HG03196 (cell line): ENCODE results near the gene THOC1.
A peak's percentile ranks its signal among the peaks of the same experiment; 100 is the strongest.
"Not testable (repeated sequence)": the region's sequence is repeated elsewhere in the genome, so short reads cannot be mapped to it uniquely, and the experiment has no call there.

Experiments
- ATAC-seq: cut with Tn5 transposase; IDR thresholded peaks from one replicate; pipeline ENCODE4 v1.9.1; 2021; ENCODE audit not compliant: unreplicated experiment

Gene THOC1, protein sequence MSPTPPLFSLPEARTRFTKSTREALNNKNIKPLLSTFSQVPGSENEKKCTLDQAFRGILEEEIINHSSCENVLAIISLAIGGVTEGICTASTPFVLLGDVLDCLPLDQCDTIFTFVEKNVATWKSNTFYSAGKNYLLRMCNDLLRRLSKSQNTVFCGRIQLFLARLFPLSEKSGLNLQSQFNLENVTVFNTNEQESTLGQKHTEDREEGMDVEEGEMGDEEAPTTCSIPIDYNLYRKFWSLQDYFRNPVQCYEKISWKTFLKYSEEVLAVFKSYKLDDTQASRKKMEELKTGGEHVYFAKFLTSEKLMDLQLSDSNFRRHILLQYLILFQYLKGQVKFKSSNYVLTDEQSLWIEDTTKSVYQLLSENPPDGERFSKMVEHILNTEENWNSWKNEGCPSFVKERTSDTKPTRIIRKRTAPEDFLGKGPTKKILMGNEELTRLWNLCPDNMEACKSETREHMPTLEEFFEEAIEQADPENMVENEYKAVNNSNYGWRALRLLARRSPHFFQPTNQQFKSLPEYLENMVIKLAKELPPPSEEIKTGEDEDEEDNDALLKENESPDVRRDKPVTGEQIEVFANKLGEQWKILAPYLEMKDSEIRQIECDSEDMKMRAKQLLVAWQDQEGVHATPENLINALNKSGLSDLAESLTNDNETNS

DNA sequence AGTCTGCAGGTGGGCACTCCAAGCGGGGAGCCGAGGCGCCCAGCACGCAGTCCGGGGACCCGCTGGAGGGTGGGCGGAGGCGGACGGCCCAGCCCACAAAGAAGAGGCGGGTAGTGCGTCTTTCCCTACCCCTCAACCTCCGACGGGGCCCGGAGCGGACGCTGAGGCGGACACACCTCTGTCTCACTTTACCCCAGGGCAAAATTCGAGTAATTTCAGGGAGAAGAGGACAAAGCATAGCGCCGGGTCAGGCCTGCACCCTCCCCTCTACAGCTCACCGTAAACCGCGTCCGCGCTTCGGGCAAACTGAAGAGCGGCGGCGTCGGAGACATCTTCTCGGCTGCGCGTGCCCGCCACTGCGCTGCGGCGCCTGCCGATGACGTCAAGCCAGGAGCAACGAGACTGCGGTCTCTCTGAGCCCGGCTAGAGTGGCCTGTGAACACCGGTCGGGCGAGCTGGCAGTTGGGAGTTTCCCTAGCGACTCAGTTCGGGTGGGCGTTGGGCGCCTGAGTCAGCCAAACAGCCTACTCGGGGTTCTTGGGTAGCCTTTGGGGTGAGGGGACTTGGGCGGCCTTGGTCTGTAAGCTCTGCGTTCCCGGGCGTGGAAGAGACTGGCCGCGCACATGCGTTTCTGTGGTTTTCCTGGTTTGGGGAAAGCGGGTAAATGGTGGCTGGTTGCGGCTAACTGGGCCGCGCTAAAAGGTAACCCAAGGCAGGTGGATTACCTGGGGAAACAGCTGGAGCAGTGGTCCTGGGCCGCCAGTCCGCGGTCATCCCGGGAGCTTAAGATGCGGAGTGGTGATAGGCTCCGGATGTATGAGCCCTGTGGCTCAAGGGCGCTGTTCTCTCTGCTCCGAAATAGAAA lies at the start of gene THOC1:
Gene THOC1 (minus strand): TSS at position 360 of the 865 bp plus-strand sequence. CDS start 28 bp downstream, at position 332.
- ATAC-seq: peak; percentile 89

GRCh38 chr18:317618-318017 lies 49.8 kb upstream of the THOC1 start:
- no peak for ATAC-seq

- ATAC-seq: no peak
Measured at GRCh38 chr18:316393-316792, 48.5 kb upstream of the THOC1 start.

- ATAC-seq: no peak
Measured at GRCh38 chr18:313931-314330, 46.1 kb upstream of the THOC1 start.

GRCh38 chr18:312415-312814 lies 44.6 kb upstream of the THOC1 start:
- ATAC-seq: no peak

- ATAC-seq: no peak
Measured at GRCh38 chr18:310042-310441, 42.2 kb upstream of the THOC1 start.

GRCh38 chr18:308086-308485 lies 40.2 kb upstream of the THOC1 start:
- not testable (repeated sequence) for ATAC-seq

- ATAC-seq: no peak
Measured at GRCh38 chr18:306608-307255, 38.9 kb upstream of the THOC1 start.

DNA sequence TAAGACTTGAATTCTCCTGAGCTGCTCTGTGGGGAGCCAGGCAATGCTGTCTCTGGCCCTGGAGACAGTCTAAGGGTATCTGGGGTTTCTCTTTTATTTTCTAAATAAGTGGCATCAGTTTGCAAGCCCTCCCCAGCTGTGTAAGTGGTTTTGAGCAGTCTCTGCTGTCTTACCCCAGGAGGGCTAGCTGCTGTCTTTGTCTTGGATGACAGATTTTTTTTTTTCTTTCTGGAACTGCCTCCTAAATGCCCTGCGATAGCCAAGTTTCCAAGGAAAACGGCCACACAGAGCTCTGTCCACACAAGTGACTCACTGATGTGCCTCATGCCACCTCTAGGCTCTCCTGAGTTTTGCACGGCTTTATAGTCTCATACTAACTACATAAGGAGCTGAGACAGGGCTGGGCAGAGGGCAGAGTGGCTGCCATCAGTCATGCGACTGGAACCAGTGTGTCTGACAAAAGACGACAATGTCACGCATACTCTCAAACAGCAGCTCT lies 37.2 kb upstream of the THOC1 start:
- ATAC-seq: no peak

DNA sequence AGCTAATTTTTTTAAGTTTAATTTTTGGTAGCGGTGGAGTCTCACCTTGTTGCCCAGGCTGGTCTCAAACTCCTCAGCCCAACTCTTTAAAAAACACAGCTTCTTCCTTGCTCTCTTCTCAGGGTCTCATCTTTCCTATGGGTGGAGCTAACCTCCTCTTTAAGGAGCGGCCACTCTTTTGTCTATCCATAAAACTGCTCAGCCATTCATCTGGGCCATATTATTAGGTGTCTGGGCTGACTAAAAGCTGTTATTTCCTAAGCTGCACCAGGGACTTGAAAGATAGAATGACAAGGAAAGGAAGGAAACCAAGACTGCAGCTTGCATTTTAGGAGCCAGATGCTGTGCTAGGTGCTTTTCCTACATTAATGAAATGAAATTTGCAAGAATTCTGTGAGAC lies 35.8 kb upstream of the THOC1 start:
- ATAC-seq: no peak

GRCh38 chr18:303011-303410 lies 35.2 kb upstream of the THOC1 start:
- no peak for ATAC-seq

GRCh38 chr18:302097-302496 lies 34.2 kb upstream of the THOC1 start:
- ATAC-seq: no peak

GRCh38 chr18:297936-298335 lies 30.1 kb upstream of the THOC1 start:
- ATAC-seq: no peak

- ATAC-seq: no peak
Measured at GRCh38 chr18:295756-296490, 28.1 kb upstream of the THOC1 start.

DNA sequence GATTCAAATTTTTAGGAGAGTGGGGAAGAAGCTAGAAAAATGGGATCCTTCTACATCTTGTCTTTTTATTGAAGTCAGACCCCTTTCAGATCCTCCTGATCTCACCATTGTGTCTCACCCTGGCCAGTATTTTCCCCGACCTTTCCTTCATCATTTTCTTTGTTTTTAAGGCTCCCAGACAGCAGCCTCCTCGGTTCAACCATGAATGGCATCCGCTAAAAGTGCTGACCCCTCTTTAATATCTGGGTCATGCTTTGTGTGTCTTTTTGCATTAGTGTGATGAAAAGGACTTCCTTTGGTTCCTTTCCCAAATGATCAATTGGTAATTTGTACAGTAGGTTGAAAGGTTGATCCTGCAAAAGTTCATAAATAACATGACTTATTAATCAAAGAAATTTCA lies 26.7 kb upstream of the THOC1 start:
- ATAC-seq: no peak

GRCh38 chr18:293536-293935 lies 25.7 kb upstream of the THOC1 start:
- no peak for ATAC-seq

GRCh38 chr18:292271-292670 lies 24.4 kb upstream of the THOC1 start:
- no peak for ATAC-seq

DNA sequence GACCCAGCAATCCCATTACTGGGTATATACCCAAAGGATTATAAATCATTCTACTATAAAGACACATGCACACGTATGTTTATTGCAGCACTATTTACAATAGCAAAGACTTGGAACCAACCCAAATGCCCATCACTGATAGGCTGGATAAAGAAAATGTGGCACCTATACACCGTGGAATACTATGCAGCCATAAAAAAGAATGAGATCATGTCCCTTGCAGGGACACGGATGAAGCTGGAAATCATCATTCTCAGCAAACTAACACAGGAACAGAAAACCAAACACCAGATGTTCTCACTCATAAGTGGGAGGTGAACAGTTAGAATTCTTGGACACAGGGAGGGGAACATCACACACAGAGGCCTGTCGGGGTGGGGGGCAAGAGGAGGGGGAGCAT lies 22.1 kb upstream of the THOC1 start:
- ATAC-seq: not testable (repeated sequence)

- no peak for ATAC-seq
Measured at GRCh38 chr18:289026-289425, 21.2 kb upstream of the THOC1 start.
